ENCODE results near the gene LCE1B.

LCE1B gene

DNA sequence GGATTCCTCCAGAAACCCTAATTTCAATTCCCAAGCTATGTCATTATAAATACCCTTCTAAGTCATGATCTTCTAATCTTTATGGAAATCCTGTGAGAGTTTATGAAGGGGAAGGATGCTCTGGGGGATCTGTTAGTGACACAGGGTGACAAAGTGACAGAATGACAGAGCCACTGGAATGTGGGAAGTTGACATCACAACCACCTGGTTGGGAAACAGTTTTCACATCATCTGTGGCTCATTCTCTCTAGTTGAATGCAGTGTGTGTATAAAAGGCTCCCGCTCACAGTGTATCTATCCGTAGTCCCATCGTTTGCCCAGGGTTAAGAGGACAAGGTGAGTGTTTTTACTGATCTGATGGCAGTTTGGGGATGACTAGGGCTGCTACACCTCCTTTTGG lies 47.9 kb downstream of the LCE1B start, which contains the start of gene LCE7A:
Gene LCE7A (plus strand): TSS at position 301 of the 400 bp plus-strand sequence. CDS start 702 bp downstream, outside the sequence.
- Histone ChIP-seq H3K9me3 (ENCODE audit: control insufficient read depth, low read length) (peaks cover 9% of the 10 kb centered on the region), H3K27ac (ENCODE audit: insufficient read depth, low read depth, low read length, poor library complexity, severe bottlenecking) (no peak within 1 kb of the TSS), H3K4me1 (ENCODE audit: control insufficient read depth, insufficient read depth, low read length) (no peaks in the 10 kb centered on the region), H3K36me3 (ENCODE audit: control insufficient read depth, insufficient read depth, low read length) (no peaks in the 10 kb centered on the region), H3K4me3 (ENCODE audit: insufficient read depth, low read depth, low read length) (no peak within 1 kb of the TSS), H3K27me3 (ENCODE audit: control insufficient read depth, insufficient read depth, low read length, poor library complexity, severe bottlenecking) (no peaks in the 10 kb centered on the region)
- 74 to 78% methylated on average over 3 of the region's 3 CpGs for WGBS, 2 experiments

DNA sequence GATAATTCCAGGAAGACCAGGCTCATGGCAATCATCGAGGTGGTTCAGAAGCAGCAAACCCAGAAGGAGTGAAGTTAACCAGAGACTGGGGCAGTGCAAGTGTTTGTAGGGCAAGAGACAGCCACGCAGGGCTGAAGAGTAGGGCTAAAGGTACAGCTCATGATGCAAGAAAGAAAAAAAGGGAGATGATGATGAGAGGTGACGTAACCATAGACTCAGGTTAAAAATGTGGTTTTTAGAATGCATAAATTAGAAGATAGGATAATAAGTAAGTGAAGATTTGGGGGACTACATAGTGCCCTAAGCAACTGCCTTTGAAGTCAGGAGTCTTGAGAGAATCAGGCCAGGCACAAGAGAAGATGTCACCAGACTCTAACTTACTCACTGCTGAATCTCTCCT lies 48.4 kb downstream of the LCE1B start:
- no peaks in the 10 kb centered on the region for H3K4me1 ChIP-seq (ENCODE audit: control insufficient read depth, insufficient read depth, low read length)
- H3K9me3 ChIP-seq (ENCODE audit: control insufficient read depth, low read length), result peaks cover 10% of the 10 kb centered on the region
- H3K27ac ChIP-seq (ENCODE audit: insufficient read depth, low read depth, low read length, poor library complexity, severe bottlenecking), result no peak overlapping the region
- WGBS, 2 experiments, result 62 to 64% methylated on average over 3 of the region's 3 CpGs
- no peak overlapping the region for H3K4me3 ChIP-seq (ENCODE audit: insufficient read depth, low read depth, low read length)
- no peaks in the 10 kb centered on the region for H3K27me3 ChIP-seq (ENCODE audit: control insufficient read depth, insufficient read depth, low read length, poor library complexity, severe bottlenecking)
- no peaks in the 10 kb centered on the region for H3K36me3 ChIP-seq (ENCODE audit: control insufficient read depth, insufficient read depth, low read length)

DNA sequence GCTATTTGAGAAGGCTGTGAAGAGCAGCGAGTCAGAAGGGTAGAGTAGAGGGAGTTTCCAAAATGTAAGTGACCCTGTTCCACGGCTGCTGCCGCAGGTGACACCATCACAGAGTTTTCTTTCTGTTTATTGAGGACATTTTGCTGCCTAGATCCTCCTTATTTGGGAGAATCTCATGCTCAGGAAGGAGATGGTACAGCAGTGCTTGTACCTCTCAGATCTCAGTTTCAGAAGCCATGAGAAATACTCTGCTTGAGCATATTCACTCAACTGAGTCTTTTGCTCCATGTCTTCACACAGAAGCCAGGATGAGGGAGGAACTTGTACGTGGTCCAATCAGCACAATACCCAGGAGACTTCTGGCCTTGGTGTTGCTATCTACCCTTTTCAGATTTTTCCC lies 49.6 kb downstream of the LCE1B start:
- Histone ChIP-seq H3K36me3 (ENCODE audit: control insufficient read depth, insufficient read depth, low read length) (no peaks in the 10 kb centered on the region), H3K27ac (ENCODE audit: insufficient read depth, low read depth, low read length, poor library complexity, severe bottlenecking) (no peak overlapping the region), H3K4me1 (ENCODE audit: control insufficient read depth, insufficient read depth, low read length) (no peaks in the 10 kb centered on the region), H3K4me3 (ENCODE audit: insufficient read depth, low read depth, low read length) (no peak overlapping the region), H3K27me3 (ENCODE audit: control insufficient read depth, insufficient read depth, low read length, poor library complexity, severe bottlenecking) (no peaks in the 10 kb centered on the region), H3K9me3 (ENCODE audit: control insufficient read depth, low read length) (peaks cover 15% of the 10 kb centered on the region)
- 51 to 56% methylated on average over 4 of the region's 4 CpGs for WGBS, 2 experiments
